C4-2B (cell line): Measurements from ENCODE around the gene NRP2.

Source experiments
- CTCF ChIP-seq: fragments of 450-650 bp; conservative IDR thresholded peaks from 2 replicates; pipeline ENCODE4 v1.5.1; 2017; ENCODE audit warnings: mild to moderate bottlenecking
- ZFX ChIP-seq: fragments of 450-650 bp; IDR thresholded peaks from 2 replicates; pipeline ENCODE4 v1.6.1; 2017

- TF ChIP-seq CTCF (no peak), ZFX (no peak)
These were observed 129.1 kb downstream of the NRP2 start for GRCh38 chr2:205811387-205811786.
